GM12873 (cell line): ENCODE data around the gene C16orf78.

Experiments
- TF ChIP-seq, protein P1 (sequence below): IDR thresholded peaks from 2 replicates; pipeline ENCODE4 v1.5.1; 2012; ENCODE audit warnings: low read depth, mild to moderate bottlenecking, moderate library complexity, low read length, control low read depth; ENCODE audit not compliant: insufficient read depth; ENCODE audit errors: missing control alignments

C16orf78 gene

DNA sequence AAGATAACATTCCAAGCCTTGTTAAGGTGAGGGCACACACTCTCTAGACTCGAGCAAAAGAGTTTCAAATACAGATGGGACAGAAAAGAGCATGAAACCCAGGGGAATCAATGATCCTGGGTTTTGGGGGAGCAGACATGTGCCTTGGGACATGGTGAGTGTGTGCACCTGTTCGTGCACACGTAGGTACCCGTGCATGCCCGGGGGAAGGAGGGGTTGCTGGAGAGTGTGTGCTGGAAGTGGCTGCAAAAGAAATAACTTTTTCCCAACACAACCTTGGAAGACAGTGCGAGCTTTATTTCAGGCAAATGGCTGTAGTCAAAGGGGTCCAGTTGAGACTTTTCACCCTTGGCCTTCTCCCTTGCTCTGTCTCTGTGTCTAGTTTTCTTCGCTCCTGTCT lies 62.6 kb downstream of the C16orf78 start:
- TF ChIP-seq, protein P1, sequence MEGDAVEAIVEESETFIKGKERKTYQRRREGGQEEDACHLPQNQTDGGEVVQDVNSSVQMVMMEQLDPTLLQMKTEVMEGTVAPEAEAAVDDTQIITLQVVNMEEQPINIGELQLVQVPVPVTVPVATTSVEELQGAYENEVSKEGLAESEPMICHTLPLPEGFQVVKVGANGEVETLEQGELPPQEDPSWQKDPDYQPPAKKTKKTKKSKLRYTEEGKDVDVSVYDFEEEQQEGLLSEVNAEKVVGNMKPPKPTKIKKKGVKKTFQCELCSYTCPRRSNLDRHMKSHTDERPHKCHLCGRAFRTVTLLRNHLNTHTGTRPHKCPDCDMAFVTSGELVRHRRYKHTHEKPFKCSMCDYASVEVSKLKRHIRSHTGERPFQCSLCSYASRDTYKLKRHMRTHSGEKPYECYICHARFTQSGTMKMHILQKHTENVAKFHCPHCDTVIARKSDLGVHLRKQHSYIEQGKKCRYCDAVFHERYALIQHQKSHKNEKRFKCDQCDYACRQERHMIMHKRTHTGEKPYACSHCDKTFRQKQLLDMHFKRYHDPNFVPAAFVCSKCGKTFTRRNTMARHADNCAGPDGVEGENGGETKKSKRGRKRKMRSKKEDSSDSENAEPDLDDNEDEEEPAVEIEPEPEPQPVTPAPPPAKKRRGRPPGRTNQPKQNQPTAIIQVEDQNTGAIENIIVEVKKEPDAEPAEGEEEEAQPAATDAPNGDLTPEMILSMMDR: no peak

DNA sequence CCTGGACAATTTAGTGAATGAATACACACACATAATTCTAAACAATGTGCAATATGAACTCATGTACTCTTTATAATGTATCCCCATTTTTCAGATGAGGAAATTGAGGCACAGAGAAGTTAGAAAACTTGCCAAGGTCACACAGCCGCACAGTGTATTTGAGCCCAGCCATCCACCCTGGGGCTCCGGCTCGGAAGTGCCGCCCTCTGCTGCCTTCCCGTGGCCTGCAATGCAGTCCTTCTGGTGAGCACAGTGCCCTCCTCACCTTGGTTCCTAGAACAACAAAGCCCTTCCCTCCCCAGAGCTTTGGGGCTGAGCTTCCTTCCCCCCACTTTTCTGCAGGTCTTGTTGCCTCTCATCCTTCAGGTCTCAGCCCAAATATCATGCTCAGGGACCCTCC lies 63.7 kb downstream of the C16orf78 start:
- TF ChIP-seq, protein P1: no peak

DNA sequence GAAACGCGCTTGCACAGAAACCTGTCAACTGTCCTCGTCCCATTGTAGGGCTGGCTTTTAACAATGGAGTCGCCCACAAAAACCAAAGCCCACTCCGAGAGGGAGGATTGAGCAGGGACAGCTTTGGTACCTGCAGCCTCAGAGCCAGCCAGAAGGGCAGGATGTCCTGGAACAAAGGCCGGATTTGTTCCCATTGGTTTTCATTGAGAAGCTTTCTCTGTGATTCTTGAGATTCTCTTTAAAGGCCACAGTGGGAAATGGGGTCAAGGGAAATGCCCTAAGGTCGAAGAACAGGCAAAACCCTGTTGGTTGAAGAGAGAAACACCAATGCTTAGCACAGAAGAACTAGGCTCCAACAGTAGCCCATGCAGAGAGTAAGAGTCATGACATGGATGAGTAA lies 65.4 kb downstream of the C16orf78 start:
- TF ChIP-seq, protein P1: no peak

DNA sequence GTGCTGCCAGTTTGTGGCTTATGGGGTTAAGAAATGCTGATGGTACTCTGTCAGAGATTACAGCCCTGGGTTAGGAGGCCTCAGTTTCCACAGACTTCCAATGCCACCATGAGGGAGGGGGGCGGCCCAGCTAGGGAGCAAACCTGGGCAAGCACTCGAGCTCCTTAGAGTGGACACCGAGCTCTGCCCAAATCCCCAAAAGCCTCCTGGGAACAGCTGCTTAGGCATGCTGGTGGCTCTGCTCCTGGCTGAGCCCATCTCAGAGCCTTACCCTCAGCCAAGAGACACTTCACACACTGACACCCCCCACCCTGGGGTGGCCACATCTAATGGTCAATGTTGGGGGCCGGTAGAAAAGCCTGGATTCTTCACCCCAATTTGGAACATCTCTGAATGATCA lies 66.1 kb downstream of the C16orf78 start:
- TF ChIP-seq, protein P1: no peak

DNA sequence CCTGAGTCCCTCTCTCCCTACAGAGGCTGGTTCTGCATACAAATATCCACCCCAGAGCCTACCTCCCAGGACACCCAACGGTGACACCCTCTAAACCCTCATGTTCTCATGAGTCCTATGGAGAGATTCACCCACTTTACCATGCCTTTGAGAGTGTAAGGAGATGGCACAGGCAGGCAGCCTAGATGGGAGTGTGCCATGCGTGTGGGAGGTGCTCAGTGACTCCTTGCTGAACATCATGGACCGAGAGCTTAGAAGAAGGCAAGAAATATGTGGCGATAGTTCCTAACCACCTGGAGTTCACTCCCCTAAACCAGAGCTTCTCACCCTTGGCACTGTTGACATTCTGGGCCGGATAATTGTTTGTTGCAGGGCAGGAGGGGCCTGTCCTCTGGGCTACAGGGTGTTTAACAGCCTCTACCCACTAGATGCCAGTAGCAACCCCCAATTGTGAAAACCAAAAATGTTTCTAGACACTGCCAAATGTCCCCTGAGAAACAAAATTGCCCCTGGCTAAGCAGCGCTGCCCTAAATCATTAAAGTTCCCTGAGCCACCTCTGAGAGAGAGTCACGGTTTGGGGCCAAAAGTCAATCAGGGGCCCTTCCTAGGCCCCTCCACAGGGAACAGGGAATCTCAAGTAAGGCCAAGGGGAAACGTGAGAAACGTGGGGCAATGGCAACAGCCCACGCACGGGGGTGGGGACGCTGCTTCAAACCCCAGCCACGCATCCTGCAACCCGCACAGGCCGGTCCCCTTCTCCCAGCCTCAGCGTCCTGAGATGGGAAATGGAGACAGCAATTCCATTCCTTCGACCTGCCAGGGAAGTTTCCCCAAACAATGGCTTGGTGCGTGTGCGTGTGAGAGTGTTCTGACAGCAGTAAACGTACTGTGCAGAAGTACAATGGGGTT lies 66.8 kb downstream of the C16orf78 start:
- TF ChIP-seq, protein P1: peak; percentile 51

DNA sequence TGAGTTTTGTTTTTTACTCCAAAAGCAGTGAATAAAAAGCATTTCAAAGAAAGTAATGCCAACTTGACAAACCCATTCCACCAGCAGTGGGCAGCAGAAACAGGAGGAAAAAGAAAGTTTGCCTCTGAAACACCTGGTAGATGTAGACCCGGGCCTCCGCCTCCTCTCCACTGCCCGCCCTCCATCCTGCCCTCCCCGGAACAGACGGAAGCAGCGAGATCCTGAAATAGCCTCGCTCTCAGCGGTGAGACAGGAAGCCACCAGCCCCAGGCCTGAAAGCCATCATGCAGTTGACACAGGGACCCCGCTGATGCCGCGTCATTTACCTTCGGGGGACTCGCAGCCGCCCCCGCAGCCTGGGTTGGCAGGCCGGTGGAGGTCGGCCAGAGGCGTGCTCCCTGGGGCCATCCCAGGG lies 67.8 kb downstream of the C16orf78 start:
- TF ChIP-seq, protein P1: peak; percentile 71

DNA sequence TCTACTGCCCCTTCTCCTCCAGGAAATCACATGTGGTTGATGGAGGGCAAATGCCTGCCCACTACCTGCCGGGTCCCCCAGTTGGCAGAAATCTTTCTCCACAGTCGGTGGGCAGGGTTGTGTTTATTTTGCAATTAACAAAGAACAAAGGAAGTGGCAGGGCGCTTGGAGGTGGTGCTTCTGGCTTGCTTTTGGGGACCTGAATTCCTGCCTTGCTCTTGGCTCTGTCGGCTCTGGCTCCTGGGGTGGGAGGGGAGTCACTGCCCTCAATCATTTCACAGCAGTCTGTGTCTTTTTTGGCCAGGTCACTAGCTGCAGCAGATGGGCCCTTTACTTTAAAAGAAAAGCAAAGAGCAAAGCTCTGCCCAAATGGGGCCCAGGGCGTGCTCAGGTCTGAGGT lies 69.2 kb downstream of the C16orf78 start:
- TF ChIP-seq, protein P1: no peak
